ENCODE data around the gene CSTPP1. TPM values are rescaled to one million over a fixed set of nuclear protein-coding genes. Genes with fewer than 3 reads are reported as not detected.

The CSTPP1 gene
- total RNA-seq, 4 donors from 2014 or later = 4.9 to 33.8 (median 19.5) TPM

GRCh38 chr11:46890665-46891064, 45.9 kb upstream of the CSTPP1 start:
- no peaks in the 10 kb centered on the region for H3K36me3 ChIP-seq
- H3K9me3 ChIP-seq = no peaks in the 10 kb centered on the region
- no peak overlapping the region for H3K4me3 ChIP-seq
- TF ChIP-seq CTCF (IDR thresholded peaks at IDR 0.05) = no peak
- TF ChIP-seq POLR2A (IDR thresholded peaks at IDR 0.05) = no peak
- H3K4me1 ChIP-seq = no peaks in the 10 kb centered on the region
- intact Hi-C loops (cut with DNase I; ENCODE audit: low total_unique reads) = loop anchor here (5.0 kb wide), 1 partner anchor 262 kb away; no protein-coding TSS in a partner anchor
- no peak overlapping the region for H3K27ac ChIP-seq
- no peaks in the 10 kb centered on the region for H3K27me3 ChIP-seq
- no peak for DNase-seq

GRCh38 chr11:46892109-46892508, 44.5 kb upstream of the CSTPP1 start:
- TF ChIP-seq POLR2A (IDR thresholded peaks at IDR 0.05) (no peak), CTCF (IDR thresholded peaks at IDR 0.05) (no peak)

GRCh38 chr11:46892838-46893237, 43.7 kb upstream of the CSTPP1 start:
- H3K4me1 ChIP-seq = no peaks in the 10 kb centered on the region
- no peak overlapping the region for H3K4me3 ChIP-seq
- TF ChIP-seq POLR2A (IDR thresholded peaks at IDR 0.05) (no peak), CTCF (IDR thresholded peaks at IDR 0.05) (no peak)
- no peak overlapping the region for H3K27ac ChIP-seq
- H3K9me3 ChIP-seq = no peaks in the 10 kb centered on the region
- H3K36me3 ChIP-seq = no peaks in the 10 kb centered on the region
- DNase-seq = no peak
- intact Hi-C loops (cut with DNase I; ENCODE audit: low total_unique reads) = loop anchor here (5.0 kb wide), 1 partner anchor 259 kb away; no protein-coding TSS in a partner anchor
- H3K27me3 ChIP-seq = no peaks in the 10 kb centered on the region

More at GRCh38 chr11:46892109-46892508, 44.5 kb upstream of the CSTPP1 start:
- no peaks in the 10 kb centered on the region for H3K9me3 ChIP-seq
- intact Hi-C loops (cut with DNase I; ENCODE audit: low total_unique reads) = loop anchor here (5.0 kb wide), 1 partner anchor 260 kb away; no protein-coding TSS in a partner anchor
- no peak overlapping the region for H3K4me3 ChIP-seq
- no peaks in the 10 kb centered on the region for H3K27me3 ChIP-seq
- H3K27ac ChIP-seq = no peak overlapping the region
- no peaks in the 10 kb centered on the region for H3K4me1 ChIP-seq
- no peaks in the 10 kb centered on the region for H3K36me3 ChIP-seq
- DNase-seq = no peak

GRCh38 chr11:46894506-46894905, 42.1 kb upstream of the CSTPP1 start:
- no peaks in the 10 kb centered on the region for H3K36me3 ChIP-seq
- H3K9me3 ChIP-seq = no peaks in the 10 kb centered on the region
- no peak for DNase-seq
- intact Hi-C loops (cut with DNase I; ENCODE audit: low total_unique reads) = loop anchor here (5.0 kb wide), 1 partner anchor 258 kb away; no protein-coding TSS in a partner anchor
- TF ChIP-seq CTCF (IDR thresholded peaks at IDR 0.05) (no peak), POLR2A (IDR thresholded peaks at IDR 0.05) (no peak)
- H3K4me3 ChIP-seq = no peak overlapping the region
- no peak overlapping the region for H3K27ac ChIP-seq
- H3K27me3 ChIP-seq = no peaks in the 10 kb centered on the region
- H3K4me1 ChIP-seq = no peaks in the 10 kb centered on the region

GRCh38 chr11:46894961-46895360, 41.6 kb upstream of the CSTPP1 start:
- no peak overlapping the region for H3K4me3 ChIP-seq
- H3K27ac ChIP-seq = no peak overlapping the region
- TF ChIP-seq POLR2A (IDR thresholded peaks at IDR 0.05) (no peak), CTCF (IDR thresholded peaks at IDR 0.05) (no peak)
- no peaks in the 10 kb centered on the region for H3K36me3 ChIP-seq
- no peaks in the 10 kb centered on the region for H3K4me1 ChIP-seq
- no peaks in the 10 kb centered on the region for H3K9me3 ChIP-seq
- no peaks in the 10 kb centered on the region for H3K27me3 ChIP-seq
- intact Hi-C loops (cut with DNase I; ENCODE audit: low total_unique reads) = loop anchor here (5.0 kb wide), 1 partner anchor 257 kb away; no protein-coding TSS in a partner anchor
- DNase-seq = no peak
